IPS-NIHi7 (cell line): ENCODE measurements around the gene SLFN14.
"Not testable (repeated sequence)": the region's sequence is repeated elsewhere in the genome, so short reads cannot be mapped to it uniquely, and the experiment has no call there.

Experiments
- DNase-seq: peaks from one replicate; pipeline ENCODE4 v3.0.0; 2012; ENCODE audit warnings: mixed read lengths; ENCODE audit errors: extremely low spot score

Gene SLFN14

GRCh38 chr17:35521654-35522256, 38.9 kb downstream of the SLFN14 start:
- not testable (repeated sequence) for DNase-seq

DNA sequence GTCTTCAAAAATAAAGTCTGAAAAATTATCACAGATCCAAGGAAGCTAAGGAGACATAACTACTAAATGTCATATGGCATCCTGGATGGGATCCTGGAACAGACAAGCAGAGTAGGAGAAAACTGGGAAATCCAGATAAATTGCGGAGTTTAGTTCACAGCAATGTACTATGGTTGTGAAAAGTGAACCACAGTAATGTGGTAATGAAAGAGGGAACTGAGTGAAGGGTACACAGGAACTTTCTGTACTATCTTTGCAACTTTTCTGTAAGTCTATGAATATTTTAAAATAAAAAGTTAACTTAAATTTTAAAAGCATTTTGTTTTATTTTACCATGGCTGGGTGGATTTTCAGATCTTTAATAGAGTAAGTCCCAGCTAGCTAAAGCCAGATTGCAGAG, 39.5 kb downstream of the SLFN14 start:
- DNase-seq = no peak

- no peak for DNase-seq
Measured at GRCh38 chr17:35519906-35520442, 40.6 kb downstream of the SLFN14 start.

GRCh38 chr17:35519439-35519838, 41.2 kb downstream of the SLFN14 start:
- DNase-seq = no peak

- DNase-seq = not testable (repeated sequence)
Measured at GRCh38 chr17:35518431-35518830, 42.2 kb downstream of the SLFN14 start.

DNA sequence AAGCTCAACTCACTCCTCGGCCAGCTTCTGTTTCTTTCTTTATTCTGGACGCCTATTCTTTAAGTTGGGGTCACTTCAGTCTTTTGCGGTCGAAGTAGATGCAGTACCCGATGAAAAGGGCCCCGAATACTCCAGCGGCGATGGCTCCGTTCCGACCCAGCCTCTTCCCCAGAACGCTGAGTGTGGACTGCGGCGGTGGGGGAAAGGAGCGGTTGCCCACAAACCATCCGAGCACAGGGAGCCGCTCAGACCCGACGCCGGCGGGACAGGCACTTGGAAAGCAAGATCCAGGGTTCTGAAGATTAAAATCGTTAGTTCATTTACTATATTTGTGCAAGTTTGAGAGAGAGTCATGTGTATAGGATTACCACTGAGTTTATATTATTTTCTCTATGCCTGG, 45.6 kb downstream of the SLFN14 start:
- DNase-seq = no peak

- no peak for DNase-seq
Measured at GRCh38 chr17:35514564-35514963, 46.1 kb downstream of the SLFN14 start.
